HepG2 (cell line): Measurements from ENCODE around the gene PPP1R13L. TPM values are rescaled to one million over a fixed set of nuclear protein-coding genes. Genes with fewer than 3 reads are reported as not detected.
A peak's percentile ranks its signal among the peaks of the same experiment; 100 is the strongest.

Source experiments
- ATAC-seq: fragments of 200-7000 bp; cut with Tn5 transposase; 3 replicates; pipeline ENCODE4 v1.9.1; 2020; ENCODE audit warnings: mild to moderate bottlenecking, moderate library complexity
- BruUV-seq: library from RNA; stranded (reverse); fragments of 400-500 nt; replicated peaks from 2 replicates; lab custom pipeline; 2021; lab: Mats Ljungman, UMichigan
- CTCF ChIA-PET: fragments of 300-600 bp; formaldehyde crosslinking; extraction: SDS; loops from one replicate; lab custom pipeline; 2021; ENCODE audit warnings: low total read pairs, inconsistent platforms, low intra/inter-chr PET ratio; lab: Yijun Ruan, JAX
- POLR2A ChIA-PET: fragments of 350-600 bp; sonication (Branson Sonifier 250); formaldehyde crosslinking; loops from one replicate; lab custom pipeline; 2020; ENCODE audit warnings: antibody characterized with exemption, inconsistent platforms; lab: Yijun Ruan, JAX
- DNase-seq: peaks from one replicate; pipeline ENCODE4 v3.0.0-alpha.2; 2015; ENCODE audit warnings: low spot score
- FAIRE-seq: peaks from 3 replicates; lab custom pipeline; 2011; peaks lifted over from hg19 to GRCh38; lab: Jason Lieb, UNC
- H2AFZ ChIP-seq: one replicate; pipeline ENCODE4 v1.6.1; 2011; ENCODE audit warnings: low read length, inconsistent platforms
- H3K27ac ChIP-seq: fragments of 300-600 bp; 3 replicates; pipeline ENCODE4 v1.8.0; 2011; ENCODE audit warnings: mixed run types, mild to moderate bottlenecking, mixed read lengths, low read length, inconsistent platforms; ENCODE audit not compliant: insufficient read depth; ENCODE audit errors: extremely low read length
- H3K27me3 ChIP-seq, 2 experiments: fragments of 200-600 bp in 1 of 2; 2 replicates in 1 of 2; 3 replicates in 1 of 2; pipeline versions ENCODE4 v1.6.0 to v1.8.0; 2011; ENCODE audit warnings: low read length in 2 of 2, mild to moderate bottlenecking in 2 of 2, moderate library complexity in 2 of 2, inconsistent platforms in 1 of 2; ENCODE audit not compliant: insufficient read depth in 2 of 2, control insufficient read depth in 1 of 2
- H3K36me3 ChIP-seq, 2 experiments: fragments of 200-600 bp in 1 of 2; replicated peaks in 1 of 2; 2 replicates in 1 of 2; 3 replicates in 1 of 2; pipeline versions ENCODE4 v1.5.1 to v1.8.0; 2011; ENCODE audit warnings: low read length in 2 of 2, inconsistent platforms in 1 of 2; ENCODE audit not compliant: insufficient read depth in 2 of 2, control insufficient read depth in 1 of 2
- H3K4me1 ChIP-seq: 2 replicates; pipeline ENCODE4 v1.5.1; 2012; ENCODE audit warnings: low read length, inconsistent platforms; ENCODE audit not compliant: insufficient read depth
- H3K4me2 ChIP-seq: 2 replicates; pipeline ENCODE4 v1.6.0; 2011; ENCODE audit warnings: low read depth, low read length, inconsistent platforms
- H3K4me3 ChIP-seq, 3 experiments: fragments of 200-600 bp in 1 of 3; sonication (generic), shearing (Covaris generic) in 1 of 3; replicated peaks in 1 of 3; 2 replicates each; pipeline ENCODE4 v1.5.1; 2011 to 2016; ENCODE audit warnings: low read length in 3 of 3, inconsistent platforms in 2 of 3, low read depth in 2 of 3, mild to moderate bottlenecking in 2 of 3, control low read depth in 1 of 3, mixed read lengths in 1 of 3; ENCODE audit not compliant: insufficient read depth in 1 of 3
- H3K79me2 ChIP-seq: one replicate; pipeline ENCODE4 v1.6.1; 2011; ENCODE audit warnings: low read length, inconsistent platforms; ENCODE audit not compliant: insufficient read depth
- H3K9ac ChIP-seq: 2 replicates; pipeline ENCODE4 v1.6.0; 2011; ENCODE audit warnings: mild to moderate bottlenecking, low read depth, low read length, inconsistent platforms; ENCODE audit not compliant: insufficient read depth
- H3K9me3 ChIP-seq: 2 replicates; pipeline ENCODE4 v1.5.1; 2012; ENCODE audit warnings: mild to moderate bottlenecking, low read length
- H4K20me1 ChIP-seq: 2 replicates; pipeline ENCODE4 v1.6.0; 2011; ENCODE audit warnings: inconsistent platforms, mild to moderate bottlenecking, low read length, moderate library complexity; ENCODE audit not compliant: insufficient read depth
- AKAP8 ChIP-seq: sonication (generic); formaldehyde crosslinking; IDR thresholded peaks from 2 replicates; pipeline ENCODE4 v1.5.1; 2020; ENCODE audit warnings: mild to moderate bottlenecking, missing genetic modification reagents
- HNF4G ChIP-seq, 2 experiments: sonication (generic) in 1 of 2; formaldehyde crosslinking in 1 of 2; IDR thresholded peaks; 2 replicates each; pipeline versions ENCODE4 v1.4.0 to v1.6.1; 2011 to 2020; ENCODE audit warnings: borderline replicate concordance in 2 of 2, low read depth in 2 of 2, mild to moderate bottlenecking in 2 of 2, low read length in 1 of 2, missing genetic modification reagents in 1 of 2, moderate library complexity in 1 of 2
- ZMYM3 ChIP-seq: sonication (generic); formaldehyde crosslinking; IDR thresholded peaks from 2 replicates; pipeline ENCODE4 v1.5.1; 2020; ENCODE audit warnings: mild to moderate bottlenecking, missing genetic modification reagents
- ZNF263 ChIP-seq: sonication (generic); formaldehyde crosslinking; IDR thresholded peaks from 2 replicates; pipeline ENCODE4 v1.4.0; 2020; ENCODE audit warnings: missing genetic modification reagents
- ZNF512B ChIP-seq: sonication (generic); formaldehyde crosslinking; IDR thresholded peaks from 2 replicates; pipeline ENCODE4 v1.5.1; 2020; ENCODE audit warnings: missing genetic modification reagents, mild to moderate bottlenecking, borderline replicate concordance
- ZNF687 ChIP-seq: sonication (generic); formaldehyde crosslinking; IDR thresholded peaks from 2 replicates; pipeline ENCODE4 v1.5.1; 2020; ENCODE audit warnings: mild to moderate bottlenecking, missing genetic modification reagents, moderate library complexity
- ZNF704 ChIP-seq: sonication (generic); formaldehyde crosslinking; IDR thresholded peaks from 2 replicates; pipeline ENCODE4 v1.8.1; 2023; ENCODE audit warnings: mild to moderate bottlenecking, inconsistent platforms, moderate library complexity, missing genetic modification reagents, borderline replicate concordance
- WGBS: methylation state at CpG from one replicate; pipeline ENCODE4 v1.1.6; 2017; ENCODE audit warnings: low lambda C conversion rate; 5-methylcytosine and 5-hydroxymethylcytosine counted together
- in situ Hi-C: cut with HindIII; loops from 2 replicates; pipeline ENCODE4 v1.10.0; 2017; ENCODE audit warnings: low pct_unique_long_range_greater_than_20kb; ENCODE audit not compliant: extremely low pct_ligation_motif_present
- intact Hi-C: fragments of 100-400 bp; cut with micrococcal nuclease; formaldehyde crosslinking; loops from one replicate; pipeline ENCODE4 v1.10.0; 2022; ENCODE audit not compliant: unreplicated experiment
- polyA plus RNA-seq, 8 experiments: library from polyadenylated mRNA; depleted of rRNA in 3 of 8; stranded (reverse) in 7 of 8; unstranded in 1 of 8; fragments of >200 nt; fragmentation: Illumina TruSeq in 4 of 8; extraction: Trizol in 4 of 8; gene quantifications; 2 replicates each; pipeline versions ENCODE4 v1.2.1 to v1.2.3, GENCODE V29; 2011 to 2016; ENCODE audit warnings: low read depth in 4 of 8, missing spikeins in 1 of 8, mixed read lengths in 1 of 8; ENCODE audit not compliant: insufficient read depth in 1 of 8
- total RNA-seq, 5 experiments: library from RNA; depleted of rRNA; stranded (reverse); fragments of >200 nt; fragmentation: Illumina TruSeq; extraction: Trizol; gene quantifications; 2 replicates each; pipeline ENCODE4 v1.2.3, GENCODE V29; 2016; ENCODE audit warnings: low read depth in 1 of 5

PPP1R13L gene
- total and polyA plus RNA-seq, 2 of the 13 experiments (the other 11 are each of a cell fraction or from before 2014, with no cell fraction given): 1.3 to 6.6 TPM

GRCh38 chr19:45420356-45420755 is 15.5 kb upstream of the PPP1R13L start:
- no peaks in the 10 kb centered on the region; a peak in 1 of 5 replicates for H3K27me3 ChIP-seq
- peaks cover 9% of the 10 kb centered on the region for H3K79me2 ChIP-seq
- DNase-seq: no peak
- no peak overlapping the region for H3K27ac ChIP-seq
- no peak overlapping the region for H3K4me3 ChIP-seq
- intact Hi-C loops: no loop called here
- no peak for ATAC-seq
- POLR2A ChIA-PET: no interaction called here
- peaks cover 22% of the 10 kb centered on the region for H3K4me1 ChIP-seq
- TF ChIP-seq ZNF687 (CRISPR knock-in tag) (no peak), ZNF263 (CRISPR knock-in tag) (0 out of 2 replicates have a peak, but pooled peaks have one; percentile 36), AKAP8 (CRISPR knock-in tag) (no peak), ZNF512B (CRISPR knock-in tag) (no peak), HNF4G (IDR thresholded peaks at IDR 0.05; ENCODE audit: borderline replicate concordance, low read depth, low read length) (no peak), HNF4G (CRISPR knock-in tag; IDR thresholded peaks at IDR 0.05; ENCODE audit: borderline replicate concordance, low read depth) (no peak), ZMYM3 (CRISPR knock-in tag) (no peak), ZNF704 (CRISPR knock-in tag) (no peak)
- peaks cover 2 to 17% of the 10 kb centered on the region in 2 experiments; a peak in 2 of 5 replicates for H3K36me3 ChIP-seq
- H3K9ac ChIP-seq: no peak overlapping the region
- FAIRE-seq: no peak
- WGBS: over 99% methylated on average over 8 of the region's 10 CpGs
- in situ Hi-C loops: loop anchor here (10.0 kb wide), 1 partner anchor 54 kb away; no protein-coding TSS in a partner anchor
- CTCF ChIA-PET: no interaction called here
- H3K4me2 ChIP-seq: no peak overlapping the region
- BruUV-seq: no TSS peak
- no peaks in the 10 kb centered on the region for H4K20me1 ChIP-seq
- H2AFZ ChIP-seq: no peak overlapping the region
- no peaks in the 10 kb centered on the region for H3K9me3 ChIP-seq
